DMS79 (cell line): ENCODE results near the gene C16orf46.
"Not testable (repeated sequence)": the region's sequence is repeated elsewhere in the genome, so short reads cannot be mapped to it uniquely, and the experiment has no call there.

Source experiments
- DNase-seq: peaks from one replicate; lab custom pipeline; 2025; lab: John Stamatoyannopoulos, UW

Gene C16orf46, protein sequence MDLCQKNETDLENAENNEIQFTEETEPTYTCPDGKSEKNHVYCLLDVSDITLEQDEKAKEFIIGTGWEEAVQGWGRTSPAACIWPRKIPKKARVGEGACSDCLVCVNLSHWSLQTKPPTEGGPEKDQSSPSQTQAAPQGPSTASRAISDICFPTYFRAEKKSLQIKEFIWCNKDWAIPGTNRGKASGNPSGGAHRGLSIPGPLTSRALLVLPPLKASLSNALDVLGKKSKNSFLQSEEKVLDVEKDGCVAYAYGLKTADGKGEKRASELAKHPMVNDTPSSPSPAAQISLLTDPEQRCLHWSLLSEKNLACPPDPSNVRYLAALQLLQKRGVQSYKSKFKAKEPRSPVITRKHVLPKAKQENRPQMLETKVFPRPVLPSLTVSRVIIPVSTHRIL

DNA sequence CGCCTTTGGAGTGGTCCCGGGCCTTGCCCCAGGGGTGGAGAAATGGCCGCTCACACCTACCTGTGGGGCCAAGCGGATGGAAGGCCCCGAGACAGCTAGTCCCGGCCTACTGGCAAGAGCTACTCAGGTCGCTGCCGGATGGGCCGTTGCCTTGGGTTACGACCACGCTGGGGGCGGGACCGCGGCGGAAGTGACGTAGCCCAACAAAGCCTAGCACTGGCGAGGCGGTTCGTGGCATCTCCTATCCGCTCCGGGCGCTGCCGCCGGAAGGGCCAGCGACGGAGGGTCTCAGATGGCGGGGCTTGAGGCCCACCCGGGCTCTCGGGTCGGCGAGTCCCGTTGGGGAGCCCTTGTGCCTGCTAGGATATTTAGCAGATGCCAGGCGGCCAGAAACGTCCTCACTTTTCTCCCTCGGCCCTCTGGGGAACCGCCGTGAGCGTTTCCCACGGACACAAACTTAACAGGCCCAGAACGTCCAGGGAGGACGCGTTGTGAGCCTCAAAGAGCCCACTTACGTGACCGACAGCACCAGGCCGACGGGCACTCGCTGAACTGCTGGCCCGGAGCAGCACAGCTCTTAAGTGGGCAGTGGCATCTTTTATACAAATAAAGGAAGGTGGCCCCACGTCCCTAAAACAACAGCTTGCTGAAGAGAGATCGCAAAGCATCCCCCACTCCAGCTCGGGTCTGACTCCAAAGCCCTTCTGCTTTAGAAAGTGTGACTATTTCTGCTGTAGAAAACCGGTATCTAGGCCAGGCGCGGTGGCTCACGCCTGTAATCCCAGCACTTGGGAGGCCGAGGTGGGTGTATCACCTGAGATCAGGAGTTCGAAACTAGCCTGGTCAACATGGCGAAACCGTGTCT is at the start of gene C16orf46:
Gene C16orf46, minus strand, starts transcription at position 163 of the 865 bp plus-strand sequence. CDS start 13,283 bp downstream, outside the sequence.
- DNase-seq, result peak; percentile 81

DNA sequence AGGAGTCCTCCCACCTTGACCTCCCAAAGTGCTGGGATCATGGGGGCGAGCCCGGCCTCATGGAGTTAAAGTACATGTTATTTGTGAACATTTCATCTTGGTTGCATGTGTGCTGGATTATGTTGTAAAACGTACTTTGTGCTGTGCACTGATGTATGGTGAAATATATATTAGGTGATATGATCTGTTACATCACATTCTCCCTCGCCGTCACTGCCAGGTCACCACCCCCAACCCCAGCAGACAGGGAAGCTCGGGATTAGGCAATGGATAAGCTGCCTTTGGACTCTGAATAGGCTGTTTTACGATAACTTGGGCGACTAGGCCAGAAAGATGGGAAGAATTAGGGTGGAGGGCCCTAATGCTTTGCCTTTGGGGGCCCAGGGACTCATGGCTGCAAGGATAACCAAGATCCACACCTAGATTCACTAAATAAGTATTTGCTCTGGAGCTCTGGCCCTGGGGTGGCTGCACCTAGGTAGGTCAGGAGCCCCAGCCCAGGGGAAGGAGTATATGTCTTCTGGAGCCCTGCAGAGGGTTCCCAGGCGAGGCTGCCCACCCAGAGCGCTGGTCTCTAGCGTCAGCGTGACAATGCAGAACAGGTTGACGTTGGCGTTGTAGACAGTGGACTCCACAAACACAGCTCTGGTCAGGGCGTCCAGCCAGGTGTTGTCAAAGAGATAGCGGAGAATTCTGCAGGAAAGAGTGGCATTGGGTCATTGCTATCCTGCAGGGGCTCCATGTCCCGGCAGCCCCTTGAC is 46.2 kb upstream of the C16orf46 start:
- no peak for DNase-seq

DNA sequence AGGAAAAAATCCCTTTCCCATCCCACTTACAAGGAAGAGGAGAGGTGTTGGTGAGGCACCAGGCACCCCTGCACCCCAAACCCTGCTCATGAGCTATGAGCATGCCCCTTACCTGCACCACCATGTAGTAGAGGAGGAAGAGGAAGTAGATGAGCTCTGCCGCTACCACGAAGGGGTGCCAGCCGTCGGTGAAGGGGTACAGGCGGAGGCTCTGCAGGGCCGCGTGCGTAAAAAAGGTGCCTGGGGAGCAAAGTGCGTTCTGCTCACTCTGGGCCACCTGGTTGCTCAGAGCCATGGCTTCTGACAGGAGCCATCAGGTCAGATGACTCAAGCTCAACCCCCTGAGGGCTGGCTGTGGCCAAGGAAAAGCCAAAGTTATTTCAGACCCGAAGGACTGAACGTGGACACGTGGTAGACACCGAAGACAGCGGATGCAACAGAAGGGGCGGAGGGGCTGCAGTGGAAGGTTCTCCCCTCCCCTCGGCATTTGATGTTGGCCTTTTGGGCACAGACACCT is 44.5 kb upstream of the C16orf46 start:
- DNase-seq, result no peak

DNA sequence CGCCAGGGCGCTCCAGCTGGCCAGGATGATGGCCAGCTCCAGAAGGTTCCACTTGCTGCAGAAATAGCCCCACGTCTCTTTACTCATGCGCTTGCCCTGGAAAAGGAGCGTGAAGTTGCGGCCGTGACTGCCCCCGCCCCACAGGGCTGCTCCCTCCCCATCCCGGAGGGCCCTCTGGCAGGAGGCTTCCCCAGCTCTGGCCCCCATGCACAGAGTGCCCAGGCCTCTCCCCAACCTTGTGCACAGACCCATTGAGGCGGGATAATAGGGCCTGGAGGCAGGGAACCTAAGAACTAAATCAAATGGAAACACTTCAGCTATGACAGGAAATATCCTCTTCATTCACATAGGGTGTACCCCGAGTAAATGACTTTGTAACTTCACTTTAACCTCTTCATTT is 40.4 kb upstream of the C16orf46 start:
- no peak for DNase-seq

DNA sequence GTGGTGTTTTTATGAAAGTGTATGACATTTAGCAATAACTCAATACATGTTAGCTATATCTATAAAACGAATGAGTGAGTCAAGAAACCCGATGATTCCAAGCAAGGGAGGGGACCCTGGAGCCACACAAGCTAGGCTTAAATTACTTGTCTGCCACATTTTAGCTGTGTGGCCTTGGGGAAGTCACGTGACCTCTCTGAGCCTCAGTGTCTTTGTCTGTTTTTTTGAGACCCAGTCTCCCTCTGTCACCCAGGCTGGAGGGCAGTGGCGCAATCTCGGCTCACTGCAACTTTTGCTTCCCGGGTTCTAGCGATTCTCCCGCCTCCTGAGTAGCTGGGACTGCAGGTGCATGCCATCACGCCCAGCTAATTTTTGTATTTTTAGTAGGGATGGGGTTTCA is 39.2 kb upstream of the C16orf46 start:
- DNase-seq, result no peak

DNA sequence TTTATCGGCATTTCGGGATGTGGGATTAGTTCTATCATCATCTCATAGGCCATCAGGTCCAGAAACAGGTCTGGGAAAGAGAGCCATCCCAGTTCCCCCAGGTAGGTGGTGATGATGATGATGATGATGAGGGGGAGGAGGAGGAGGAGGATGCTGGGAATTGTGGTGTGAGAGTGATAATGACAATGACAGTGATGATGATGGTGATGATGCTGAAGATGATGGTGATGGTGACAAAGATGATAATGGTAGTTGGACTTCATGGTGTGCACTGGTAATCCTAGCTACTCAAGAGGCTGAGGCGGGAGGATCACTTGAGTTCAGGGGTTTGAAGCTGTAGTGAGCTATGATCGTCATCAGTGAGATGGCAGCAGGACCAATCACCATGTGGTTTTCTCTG is 35.4 kb upstream of the C16orf46 start:
- no peak for DNase-seq

DNA sequence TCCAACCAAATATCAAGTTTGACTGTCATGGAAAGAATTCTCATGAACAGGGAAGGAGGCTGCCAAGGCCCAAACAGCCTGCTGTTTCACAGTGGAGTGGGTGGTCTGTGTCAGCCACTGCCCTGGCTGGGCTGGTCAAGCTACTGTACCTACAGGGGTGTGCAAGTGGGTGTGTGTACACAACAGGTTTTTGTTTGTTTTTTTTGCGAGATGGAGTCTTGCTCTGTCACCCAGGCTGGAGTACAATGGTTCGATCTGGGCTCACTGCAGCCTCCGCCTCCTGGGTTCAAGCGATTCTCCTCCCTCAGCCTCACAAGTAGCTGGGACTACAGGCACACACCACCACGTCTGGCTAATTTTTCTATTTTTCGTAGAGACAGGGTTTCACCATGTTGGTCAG is 32.2 kb upstream of the C16orf46 start:
- DNase-seq, result not testable (repeated sequence)

DNA sequence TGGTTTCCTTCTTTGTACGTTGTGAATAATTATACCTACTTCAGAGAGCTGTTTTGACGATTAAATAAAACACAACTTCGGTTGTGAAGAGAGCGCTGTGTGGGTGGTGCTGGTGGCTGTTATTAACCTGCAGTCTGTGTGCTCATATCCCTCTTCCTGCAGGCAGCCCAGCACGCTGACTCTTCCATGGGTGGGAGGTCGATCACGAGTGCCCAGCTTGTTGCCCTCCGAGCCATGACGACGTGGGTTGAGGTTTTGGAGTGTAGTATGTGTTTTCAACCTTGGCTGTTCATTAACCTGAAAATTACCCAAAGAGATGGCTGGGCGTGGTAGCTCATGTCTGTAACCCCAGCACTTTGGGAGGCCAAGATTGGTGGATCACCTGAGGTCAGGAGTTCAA is 30.5 kb upstream of the C16orf46 start:
- no peak for DNase-seq

DNA sequence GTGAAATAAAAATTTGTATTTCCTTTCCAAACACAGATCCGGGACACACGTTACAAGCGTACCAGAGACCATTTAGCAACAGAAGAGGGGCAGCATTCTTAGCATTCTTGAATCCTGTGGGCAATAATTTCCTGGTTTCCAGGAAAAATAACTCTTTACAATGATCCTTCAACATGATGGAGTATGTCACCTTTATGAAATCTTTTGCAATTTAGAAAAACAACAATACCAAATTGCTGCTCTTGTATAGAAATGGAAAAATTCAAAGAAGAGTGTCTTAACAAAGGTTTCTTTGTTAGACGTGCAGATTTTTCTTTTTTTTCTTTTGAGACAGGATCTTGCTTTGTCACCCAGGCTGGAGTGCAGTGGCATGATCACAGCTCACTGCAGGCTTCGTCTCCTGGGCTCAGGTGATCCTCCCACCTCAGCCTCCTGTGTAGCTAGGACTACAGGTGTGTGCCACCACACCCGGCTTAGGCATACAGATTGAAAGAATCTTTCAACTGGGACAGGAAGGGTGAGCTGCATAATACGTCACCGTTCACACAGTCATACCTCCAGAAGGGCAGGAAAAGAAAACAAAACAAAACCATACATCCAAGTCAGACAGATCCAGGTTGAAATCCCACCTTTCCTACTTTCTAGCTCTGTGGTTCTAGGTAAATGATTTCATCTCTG is 29.9 kb upstream of the C16orf46 start:
- no peak for DNase-seq

DNA sequence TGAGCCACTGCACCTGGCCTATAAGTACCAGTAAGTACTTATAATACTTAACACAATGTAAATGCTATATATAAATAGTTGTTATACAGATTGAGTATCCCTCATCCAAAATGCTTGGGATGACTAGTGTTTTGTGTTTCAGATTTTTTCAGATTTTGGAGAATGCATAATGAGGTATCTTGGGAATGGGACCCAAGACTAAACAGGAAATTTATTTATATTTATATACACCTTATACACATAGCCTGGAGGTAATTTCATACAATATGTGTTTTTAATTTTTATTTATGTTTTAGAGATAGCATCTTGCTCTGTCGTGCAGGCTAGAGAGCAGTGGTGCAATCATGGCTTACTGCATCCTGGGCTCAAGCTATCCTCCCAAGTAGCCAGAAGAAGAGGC is 28.9 kb upstream of the C16orf46 start:
- DNase-seq, result no peak

DNA sequence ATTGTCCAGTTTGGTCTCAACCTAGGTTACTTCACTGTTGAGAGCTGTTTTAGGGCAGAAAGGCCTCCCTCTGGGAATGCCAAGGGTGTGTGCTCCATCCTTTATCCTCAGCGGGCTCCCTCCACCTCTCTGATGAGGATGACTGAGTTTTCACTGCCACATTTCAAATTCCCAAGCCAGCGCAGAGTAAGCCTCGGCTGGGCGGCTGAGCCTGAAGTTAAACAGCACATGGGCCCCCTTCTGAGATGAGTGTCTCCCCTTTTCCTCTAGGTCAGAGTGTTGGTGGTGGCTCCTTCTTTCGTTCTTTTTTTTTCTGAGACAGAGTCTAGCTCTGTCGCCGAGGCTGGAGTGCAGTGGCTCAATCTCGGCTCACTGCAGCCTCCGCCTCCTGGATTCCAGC is 24.7 kb upstream of the C16orf46 start:
- no peak for DNase-seq

DNA sequence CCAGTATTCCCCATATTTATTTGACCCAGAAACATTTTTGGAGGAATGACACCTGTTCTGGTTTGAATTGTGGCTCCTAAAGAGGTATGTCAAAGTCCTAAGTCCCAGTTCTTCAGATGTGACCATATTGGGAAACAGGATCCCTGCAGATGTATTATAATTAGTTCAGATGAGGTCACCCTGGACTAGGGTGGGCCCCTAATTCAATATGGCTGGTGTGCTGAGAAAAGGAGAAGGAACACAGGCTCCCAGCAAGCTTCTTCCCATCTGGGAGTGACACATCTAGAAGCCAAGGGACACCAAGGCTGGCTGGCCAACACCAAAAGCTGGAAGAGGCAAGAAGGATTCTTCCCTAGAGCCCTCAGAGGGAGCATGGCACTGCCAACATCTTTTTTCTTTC is 22.9 kb upstream of the C16orf46 start:
- DNase-seq, result no peak

DNA sequence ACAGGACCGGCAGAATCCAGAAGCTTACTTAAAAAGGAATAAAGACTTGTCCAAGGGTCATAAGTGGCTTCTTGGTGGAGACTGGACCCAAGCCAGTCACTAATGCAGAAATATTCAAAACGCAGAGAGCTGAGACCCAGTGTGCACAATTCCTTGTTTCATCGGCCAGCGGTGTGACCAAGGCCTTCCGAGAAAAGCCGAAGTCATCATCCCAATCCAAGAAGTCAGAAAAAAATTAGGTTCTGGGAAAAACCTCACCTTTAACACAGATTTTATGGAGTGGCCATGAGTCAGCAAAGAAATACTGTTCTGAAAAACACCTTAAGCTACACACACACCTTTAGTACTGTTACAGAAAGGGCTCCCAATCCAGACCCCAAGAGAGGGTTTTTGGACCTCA is 20.2 kb upstream of the C16orf46 start:
- no peak for DNase-seq

DNA sequence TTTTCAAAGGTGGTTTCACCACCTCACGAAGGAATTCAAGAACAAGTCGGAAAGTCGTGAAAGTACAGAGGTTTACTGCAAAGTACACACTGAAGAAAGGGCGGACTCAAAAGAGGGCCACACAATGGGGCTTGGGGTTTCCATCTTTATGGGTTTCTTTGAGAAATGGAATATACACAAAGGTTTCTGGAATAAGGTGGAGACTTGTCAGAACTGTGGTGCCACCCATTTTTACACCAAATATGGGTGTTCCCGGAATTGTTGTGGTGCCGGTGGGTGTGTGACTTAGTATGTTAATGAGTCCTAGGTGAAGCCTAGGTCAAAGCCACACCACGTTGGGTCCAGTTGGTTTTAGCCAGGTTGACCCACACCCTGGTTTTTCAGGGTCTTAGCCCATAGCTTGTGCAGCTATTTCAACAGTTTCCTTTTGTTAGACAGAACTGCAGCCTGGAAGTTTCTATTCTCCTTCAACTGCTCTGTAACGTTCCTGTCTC is 19.7 kb upstream of the C16orf46 start:
- DNase-seq, result no peak

DNA sequence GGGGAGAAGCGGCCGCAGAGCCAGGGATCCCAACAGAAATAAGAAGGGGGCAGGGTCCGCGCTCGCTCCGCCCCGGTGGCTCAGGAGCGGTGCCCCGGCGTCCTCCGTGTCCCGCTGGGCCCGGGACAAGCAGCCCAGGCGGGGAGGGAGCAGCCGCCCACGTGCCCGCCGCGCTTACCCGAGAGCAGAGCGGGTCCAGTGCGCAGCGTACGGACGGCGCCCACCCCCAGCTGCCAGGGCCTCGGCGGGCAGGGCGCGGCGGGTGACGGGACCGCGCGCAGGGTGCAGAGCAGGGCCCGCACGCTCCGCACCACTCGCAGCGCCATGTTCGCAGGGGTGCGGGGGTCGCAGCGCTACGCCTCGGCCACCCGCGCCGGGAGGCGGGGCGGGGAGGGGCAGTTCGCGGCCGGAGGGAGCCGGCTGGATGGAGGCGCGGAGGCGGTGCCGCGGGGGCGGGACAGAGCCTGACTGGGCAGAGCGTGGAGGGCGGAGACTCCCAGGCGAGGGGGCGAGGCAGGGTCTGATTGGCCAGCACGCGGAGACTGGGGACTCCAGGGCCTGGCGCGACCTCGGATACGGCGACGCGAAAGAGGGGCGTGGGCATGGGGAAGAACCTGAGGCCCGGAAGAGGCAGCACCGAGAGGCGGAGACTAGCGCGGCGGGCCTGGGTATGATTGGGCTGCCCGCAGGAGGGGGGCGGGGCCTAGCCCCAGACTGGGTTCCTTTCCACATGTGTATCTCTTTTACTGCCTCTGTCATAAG is 19.1 kb upstream of the C16orf46 start, which contains the start of gene GCSH:
Gene GCSH, minus strand, starts transcription at position 443 of the 762 bp plus-strand sequence. Its CDS starts 117 bp downstream, at position 326.
- DNase-seq, result peak; percentile 74

DNA sequence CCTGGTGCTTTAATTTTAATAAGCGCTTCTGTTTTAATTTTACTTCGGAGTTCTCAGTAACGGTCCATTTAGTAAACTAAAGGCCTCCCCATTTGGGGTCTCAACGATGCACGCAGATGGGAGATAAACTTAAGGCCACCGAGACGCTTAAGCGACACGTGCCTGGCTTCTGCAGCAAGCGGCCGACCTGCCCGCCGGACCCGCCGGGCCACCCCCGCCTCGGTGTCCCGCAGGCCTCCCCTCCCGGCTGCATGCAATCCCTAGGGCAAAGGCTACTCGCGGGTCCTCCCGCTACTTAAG is 18.6 kb upstream of the C16orf46 start:
- DNase-seq, result no peak

DNA sequence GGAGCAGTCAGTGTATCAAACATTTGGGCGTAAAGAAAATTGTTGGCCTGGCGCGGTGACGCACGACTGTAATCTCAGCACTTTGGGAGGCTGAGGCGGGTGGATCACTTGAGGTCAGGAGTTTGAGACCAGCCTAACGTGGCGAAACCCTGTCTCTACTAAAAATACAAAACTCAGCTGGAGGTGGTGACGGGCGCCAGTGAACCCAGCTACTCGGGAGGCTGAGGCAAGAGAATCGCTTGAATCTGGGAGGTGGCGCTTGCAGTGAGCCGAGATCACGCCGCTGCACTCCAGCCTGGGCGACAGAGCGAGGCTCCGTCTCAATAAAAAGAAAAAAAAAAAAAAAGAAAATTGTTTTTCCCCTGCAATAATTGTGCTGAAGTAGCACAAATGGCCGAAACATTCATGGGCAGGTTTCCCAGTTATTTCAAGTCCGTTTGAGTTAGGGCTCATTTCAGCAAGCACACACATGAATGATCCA is 17.8 kb upstream of the C16orf46 start:
- no peak for DNase-seq

DNA sequence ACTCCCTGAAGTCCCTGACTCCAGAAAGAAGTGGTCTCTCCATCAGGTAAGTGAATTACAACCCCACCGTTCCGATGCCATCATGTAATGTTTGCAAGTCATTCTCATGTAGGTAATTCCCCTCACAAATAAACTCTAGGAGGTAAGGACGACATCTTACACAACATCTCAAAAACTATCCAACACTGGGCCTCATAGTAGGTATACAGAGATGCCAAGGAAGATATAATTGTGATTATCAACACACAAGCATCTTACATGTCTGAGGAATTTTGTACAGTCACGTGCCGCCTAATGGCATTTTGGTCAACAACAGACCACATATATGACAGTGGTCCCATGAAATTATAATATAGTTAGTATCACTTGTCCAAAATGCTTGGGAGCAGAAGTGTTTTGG is 11.8 kb upstream of the C16orf46 start:
- DNase-seq, result no peak

DNA sequence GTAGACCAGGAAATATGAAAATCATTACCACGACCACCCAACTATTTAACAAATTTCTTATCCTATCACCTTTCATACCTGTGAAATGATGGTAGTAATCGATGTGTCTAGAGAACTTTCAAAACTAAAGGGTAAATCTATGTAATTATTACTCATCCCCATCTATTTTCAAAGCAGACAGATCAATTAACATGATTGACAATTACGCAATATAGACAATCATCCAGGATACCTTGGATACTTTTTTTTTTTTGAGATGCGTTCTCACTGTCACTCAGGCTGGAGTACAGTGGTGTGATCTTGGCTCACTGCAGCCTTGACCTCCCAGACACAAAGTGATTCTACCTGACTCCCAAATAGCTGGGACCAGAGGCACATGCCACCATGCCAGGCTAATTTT is 4.0 kb upstream of the C16orf46 start:
- DNase-seq, result no peak

DNA sequence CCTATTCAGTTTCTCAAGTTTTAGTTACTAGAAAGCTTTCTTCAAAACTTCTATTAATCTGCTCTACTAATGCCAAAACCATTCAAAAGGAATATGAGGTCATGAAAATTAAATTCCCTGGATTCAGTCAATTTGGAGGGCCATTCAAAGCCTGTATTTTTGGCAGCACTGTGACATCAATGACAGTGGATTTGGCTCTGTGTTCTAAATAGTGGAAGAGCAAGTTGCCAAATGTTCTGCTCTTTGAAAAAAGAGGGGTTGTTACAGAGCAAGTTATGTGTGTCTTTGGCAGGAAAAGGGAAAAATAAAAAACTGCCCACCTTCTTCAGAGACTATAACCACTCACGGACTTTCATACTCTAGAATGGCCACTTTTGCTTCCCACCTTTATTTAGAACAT is 3.2 kb upstream of the C16orf46 start:
- DNase-seq, result no peak
